DMS53 treated with DMSO at 0.1 percent for 48 hours (cell line): Measurements from ENCODE around the gene SPDYE1.
A peak's percentile ranks its signal among the peaks of the same experiment; 100 is the strongest.
"Not testable (repeated sequence)": the region's sequence is repeated elsewhere in the genome, so short reads cannot be mapped to it uniquely, and the experiment has no call there.

ENCODE experiments used
- DNase-seq: peaks from one replicate; lab custom pipeline; 2025; ENCODE audit not compliant: unreplicated experiment; lab: John Stamatoyannopoulos, UW

Gene SPDYE1

GRCh38 chr7:43990829-43991228 is 6.9 kb upstream of the SPDYE1 start:
- DNase-seq = not testable (repeated sequence)

DNA sequence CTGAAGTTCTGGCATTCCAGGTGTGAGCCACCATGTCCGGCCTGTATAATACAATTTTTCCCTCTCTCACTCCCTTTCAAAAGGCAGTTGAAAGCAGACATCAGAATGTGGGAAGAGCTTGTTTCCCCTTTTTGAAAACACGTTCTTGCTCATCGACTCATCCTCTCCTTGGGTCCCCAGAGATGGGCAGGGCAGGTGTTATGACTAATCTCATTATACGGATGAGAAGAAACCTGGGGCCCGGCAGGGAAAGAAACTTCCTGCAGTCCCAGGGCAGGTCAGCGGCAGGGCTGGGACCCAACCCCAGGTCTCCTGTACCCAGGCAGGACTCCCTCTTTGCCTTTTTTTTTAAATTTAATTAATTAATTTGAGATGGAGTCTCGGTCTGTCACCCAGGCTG is 4.8 kb upstream of the SPDYE1 start:
- not testable (repeated sequence) for DNase-seq

- DNase-seq = not testable (repeated sequence)
Measured at GRCh38 chr7:43994681-43995080, 3.0 kb upstream of the SPDYE1 start.

GRCh38 chr7:44012081-44012480 is 14.4 kb downstream of the SPDYE1 start:
- DNase-seq = not testable (repeated sequence)

GRCh38 chr7:44015090-44015489 is 17.4 kb downstream of the SPDYE1 start:
- not testable (repeated sequence) for DNase-seq

GRCh38 chr7:44018857-44019807 is 21.4 kb downstream of the SPDYE1 start:
- peak; percentile 88 for DNase-seq

GRCh38 chr7:44019825-44020224 is 22.1 kb downstream of the SPDYE1 start:
- DNase-seq = not testable (repeated sequence)

DNA sequence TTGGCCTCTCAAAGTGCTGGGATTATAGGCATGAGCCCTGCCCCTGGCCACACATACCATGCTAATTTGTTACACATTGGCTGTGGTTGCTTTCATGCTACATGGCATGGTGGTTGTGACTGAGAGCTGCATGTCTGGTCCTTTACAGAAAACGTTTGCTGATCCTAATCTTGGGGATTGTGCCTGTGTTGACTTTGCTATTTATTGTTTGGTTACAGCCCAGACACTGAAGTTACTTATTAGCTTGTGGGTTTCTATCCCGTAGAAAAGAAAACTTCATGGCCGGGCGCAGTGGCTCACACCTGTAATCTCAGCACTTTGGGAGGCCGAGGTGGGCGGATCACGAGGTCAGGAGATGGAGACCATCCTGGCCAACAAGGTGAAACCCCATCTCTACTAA is 24.4 kb downstream of the SPDYE1 start:
- not testable (repeated sequence) for DNase-seq

- DNase-seq = not testable (repeated sequence)
Measured at GRCh38 chr7:44022796-44023467, 25.2 kb downstream of the SPDYE1 start.

GRCh38 chr7:44029433-44029832 is 31.7 kb downstream of the SPDYE1 start:
- DNase-seq = not testable (repeated sequence)

- not testable (repeated sequence) for DNase-seq
Measured at GRCh38 chr7:44030029-44030428, 32.3 kb downstream of the SPDYE1 start.

GRCh38 chr7:44031319-44031718 is 33.6 kb downstream of the SPDYE1 start:
- DNase-seq = not testable (repeated sequence)

- DNase-seq = not testable (repeated sequence)
Measured at GRCh38 chr7:44032031-44032430, 34.3 kb downstream of the SPDYE1 start.

- DNase-seq = not testable (repeated sequence)
Measured at GRCh38 chr7:44033971-44034844, 36.5 kb downstream of the SPDYE1 start.

DNA sequence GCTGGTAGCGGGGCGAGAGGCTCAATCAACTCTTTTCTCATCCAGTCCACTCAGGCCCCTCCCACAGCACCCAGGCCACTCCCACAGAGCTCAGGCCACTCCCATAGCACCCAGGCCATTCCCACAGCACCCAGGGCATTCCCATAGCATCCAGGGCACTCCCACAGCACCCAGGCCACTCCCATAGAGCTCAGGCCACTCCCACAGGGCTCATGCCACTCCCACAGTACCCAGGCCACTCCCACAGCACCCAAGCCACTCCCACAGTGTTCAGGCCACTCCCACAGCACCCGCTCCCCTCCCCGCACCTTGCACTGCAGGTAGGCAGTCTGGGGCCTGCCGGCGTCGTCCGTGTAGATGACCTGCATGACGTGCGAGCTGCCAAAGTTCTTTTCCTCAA is 38.7 kb downstream of the SPDYE1 start:
- not testable (repeated sequence) for DNase-seq

DNA sequence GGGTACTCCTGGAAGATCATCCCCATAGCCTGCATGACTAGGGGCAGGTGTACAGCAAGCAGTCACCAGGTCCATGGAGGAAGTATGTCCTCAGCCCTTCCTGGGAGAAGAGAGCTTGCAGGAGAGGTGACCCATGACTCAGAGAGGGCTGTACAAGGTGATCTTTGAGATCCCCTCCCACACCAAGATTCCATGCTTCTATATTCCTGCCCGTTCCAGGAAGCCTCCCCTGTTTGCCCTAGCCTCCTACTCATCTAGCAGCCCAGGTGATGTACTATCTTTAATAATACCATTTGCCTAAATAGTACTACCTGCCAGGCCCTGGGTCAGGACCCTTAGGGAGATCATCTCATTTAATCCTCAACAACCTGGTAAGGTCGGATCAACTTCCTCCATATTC is 40.3 kb downstream of the SPDYE1 start:
- DNase-seq = peak; percentile 4

DNA sequence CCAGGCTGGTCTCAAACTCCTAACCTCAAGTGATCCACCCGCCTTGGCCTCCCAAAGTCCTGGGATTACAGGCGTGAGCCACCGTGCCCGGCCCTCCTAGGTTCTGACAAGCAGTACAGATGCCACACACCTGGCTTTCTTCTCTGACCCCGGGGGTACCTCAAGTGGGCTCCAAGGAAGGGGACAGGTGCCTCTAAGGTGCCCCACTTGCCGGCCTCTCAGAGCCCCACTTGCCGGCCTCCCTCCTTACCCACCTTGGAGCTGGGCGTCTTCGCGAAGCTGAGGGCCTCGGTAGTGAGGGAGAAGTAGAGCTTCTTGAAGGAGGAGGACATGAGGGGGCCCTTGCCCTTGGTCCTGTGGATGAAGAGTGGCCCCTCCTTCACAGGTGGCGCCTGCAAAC is 40.9 kb downstream of the SPDYE1 start:
- not testable (repeated sequence) for DNase-seq

DNA sequence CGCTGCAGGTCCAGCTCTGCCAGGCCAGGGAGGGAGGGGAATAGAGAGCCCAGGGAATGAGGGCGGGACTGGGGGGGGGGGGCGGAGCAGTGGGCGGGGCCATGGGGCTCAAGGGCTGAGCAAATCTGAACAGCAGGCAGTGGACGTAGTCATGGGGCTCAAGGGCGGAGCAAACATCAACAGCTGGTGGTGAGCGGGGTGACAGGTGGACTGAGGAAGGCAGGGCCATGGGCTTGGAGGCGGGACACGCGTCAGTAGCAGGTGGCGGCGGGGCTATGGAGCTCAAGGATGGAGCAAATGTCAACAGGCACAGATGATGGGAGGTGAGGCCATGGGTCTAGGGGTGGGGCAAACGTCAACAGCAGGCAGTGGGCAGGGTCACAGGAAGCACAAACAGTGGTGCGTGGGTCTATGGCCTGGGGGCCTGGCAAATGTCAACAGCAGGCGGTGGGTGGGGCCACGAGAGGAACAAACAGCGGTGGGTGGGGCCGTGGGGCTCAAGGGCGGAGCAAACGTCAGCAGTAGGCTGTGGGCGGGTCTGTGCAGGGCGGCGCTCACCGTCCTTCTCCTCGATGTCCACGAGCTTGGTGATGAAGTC is 41.4 kb downstream of the SPDYE1 start:
- peak; percentile 91 for DNase-seq

- not testable (repeated sequence) for DNase-seq
Measured at GRCh38 chr7:44039800-44040492, 42.2 kb downstream of the SPDYE1 start.

DNA sequence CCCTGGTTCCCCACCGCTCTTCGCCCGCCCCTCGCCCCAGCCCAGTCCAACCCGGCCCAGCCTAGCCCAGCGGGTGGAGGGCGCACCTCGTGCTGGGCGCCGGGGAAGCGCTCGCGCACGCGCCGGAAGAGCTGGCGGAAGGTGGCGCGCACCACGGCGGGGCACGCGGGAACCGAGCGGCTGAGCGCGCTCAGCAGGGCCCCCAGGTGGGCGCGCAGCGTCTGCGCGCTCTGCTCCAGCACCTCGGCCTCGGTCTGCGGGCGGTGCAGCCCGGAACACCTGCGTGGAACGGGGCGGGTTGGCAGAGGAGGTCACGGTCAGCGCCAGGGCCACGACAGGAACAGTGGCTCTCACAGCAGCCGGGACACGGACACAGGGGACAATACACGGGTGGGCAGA is 42.8 kb downstream of the SPDYE1 start:
- DNase-seq = peak; percentile 16
